Lung microvascular endothelial cell (primary cell): Measurements from ENCODE around the gene RABL2A. TPM values are rescaled to one million over a fixed set of nuclear protein-coding genes. Genes with fewer than 3 reads are reported as not detected.
"Not testable (repeated sequence)": the region's sequence is repeated elsewhere in the genome, so short reads cannot be mapped to it uniquely, and the experiment has no call there.

Experiments
- DNase-seq, 2 donors: peaks; one replicate each; pipeline versions ENCODE4 v3.0.0 to v3.0.0-alpha.2; 2010; ENCODE audit warnings: low read depth in 2 of 2
- total RNA-seq: library from RNA; depleted of rRNA; stranded (reverse); fragments of >200 nt; gene quantifications from 2 replicates; pipeline ENCODE4 v1.2.1, GENCODE V29; 2014

The RABL2A gene
- total RNA-seq, 1 donor from 2014 or later: 4.8 TPM

GRCh38 chr2:113606036-113606435 is 21.0 kb upstream of the RABL2A start:
- DNase-seq: not testable (repeated sequence)

- DNase-seq: not testable (repeated sequence)
These were observed 17.2 kb upstream of the RABL2A start for GRCh38 chr2:113609822-113610221.

- DNase-seq: not testable (repeated sequence)
These were observed 6.1 kb upstream of the RABL2A start for GRCh38 chr2:113621002-113621401.

- not testable (repeated sequence) for DNase-seq
These were observed 1.2 kb upstream of the RABL2A start for GRCh38 chr2:113625906-113626305.

GRCh38 chr2:113632849-113633345 is 5.8 kb downstream of the RABL2A start:
- not testable (repeated sequence) for DNase-seq

GRCh38 chr2:113635358-113635757 is 8.3 kb downstream of the RABL2A start:
- not testable (repeated sequence) for DNase-seq

- DNase-seq: not testable (repeated sequence)
These were observed 9.2 kb downstream of the RABL2A start for GRCh38 chr2:113636226-113636625.

GRCh38 chr2:113638084-113638483 is 11.0 kb downstream of the RABL2A start:
- not testable (repeated sequence) for DNase-seq

- not testable (repeated sequence) for DNase-seq
These were observed 19.2 kb downstream of the RABL2A start for GRCh38 chr2:113646217-113646616.

- DNase-seq: not testable (repeated sequence)
These were observed 24.1 kb downstream of the RABL2A start for GRCh38 chr2:113650834-113651815.

- DNase-seq: not testable (repeated sequence)
These were observed 25.5 kb downstream of the RABL2A start for GRCh38 chr2:113652599-113652998.

- DNase-seq: not testable (repeated sequence)
These were observed 29.1 kb downstream of the RABL2A start for GRCh38 chr2:113656031-113656624.

GRCh38 chr2:113657735-113658134 is 30.7 kb downstream of the RABL2A start:
- not testable (repeated sequence) for DNase-seq

GRCh38 chr2:113663285-113664060 is 36.4 kb downstream of the RABL2A start:
- DNase-seq: not testable (repeated sequence)

- not testable (repeated sequence) for DNase-seq
These were observed 37.9 kb downstream of the RABL2A start for GRCh38 chr2:113664761-113665533.

GRCh38 chr2:113669013-113669412 is 41.9 kb downstream of the RABL2A start:
- DNase-seq: not testable (repeated sequence)

GRCh38 chr2:113672326-113672932 is 45.4 kb downstream of the RABL2A start:
- DNase-seq: no peak

- no peak for DNase-seq
These were observed 48.8 kb downstream of the RABL2A start for GRCh38 chr2:113675875-113676274.

GRCh38 chr2:113676623-113677266 is 49.7 kb downstream of the RABL2A start:
- no peak for DNase-seq

GRCh38 chr2:113677330-113677729 is 50.3 kb downstream of the RABL2A start:
- DNase-seq: no peak
